T-helper 1 cell treated with Interleukin-12 subunit alpha and Interleukin-12 subunit beta and Interleukin-4 antibody, amounts not matched to agents 30 μg/mL and 1 μg/mL, for 36 hours (primary cell): ENCODE results near the gene TMEM132A.

Experiments used
- H3K27ac Mint-ChIP-seq: one replicate; pipeline ENCODE4 v1.8.0; 2021; ENCODE audit warnings: mild to moderate bottlenecking, mixed read lengths
- H3K27me3 Mint-ChIP-seq: one replicate; pipeline ENCODE4 v1.8.0; 2021; ENCODE audit warnings: low read depth, mixed read lengths
- H3K36me3 Mint-ChIP-seq: one replicate; pipeline ENCODE4 v1.8.0; 2021; ENCODE audit warnings: low read depth, mixed read lengths
- H3K4me1 Mint-ChIP-seq: one replicate; pipeline ENCODE4 v1.8.0; 2021; ENCODE audit warnings: low read depth, mixed read lengths
- H3K4me3 Mint-ChIP-seq: one replicate; pipeline ENCODE4 v1.8.0; 2021; ENCODE audit warnings: mild to moderate bottlenecking, moderate library complexity, mixed read lengths
- H3K9me3 Mint-ChIP-seq: one replicate; pipeline ENCODE4 v1.8.0; 2021; ENCODE audit warnings: mixed read lengths

TMEM132A gene

DNA sequence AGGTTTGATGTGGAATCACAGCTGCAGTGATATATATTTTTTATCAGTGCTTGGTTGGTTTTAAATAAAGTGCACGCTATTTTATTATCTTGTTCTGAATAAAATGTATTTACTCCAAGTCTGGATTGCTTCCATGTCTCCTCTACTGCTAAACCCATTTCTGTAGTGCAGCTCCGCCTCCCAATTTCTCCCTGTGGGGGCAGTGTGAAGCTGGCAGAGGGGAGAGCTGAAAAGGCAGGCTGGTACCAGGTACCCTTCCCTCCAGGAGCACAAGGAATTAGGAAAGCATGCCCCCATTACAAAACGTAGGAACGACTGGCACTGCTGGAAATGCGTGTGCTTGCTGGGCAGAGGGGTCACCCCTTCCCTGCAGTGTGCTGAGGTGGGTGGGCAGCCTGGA lies 934 bp upstream of the TMEM132A start:
- H3K4me1 Mint-ChIP-seq, result peaks cover 14% of the 10 kb centered on the region
- no peak overlapping the region for H3K27ac Mint-ChIP-seq
- H3K9me3 Mint-ChIP-seq, result no peaks in the 10 kb centered on the region
- peaks cover 27% of the 10 kb centered on the region for H3K36me3 Mint-ChIP-seq
- H3K27me3 Mint-ChIP-seq, result peaks cover 31% of the 10 kb centered on the region
- H3K4me3 Mint-ChIP-seq, result peak overlapping the region; percentile 42

DNA sequence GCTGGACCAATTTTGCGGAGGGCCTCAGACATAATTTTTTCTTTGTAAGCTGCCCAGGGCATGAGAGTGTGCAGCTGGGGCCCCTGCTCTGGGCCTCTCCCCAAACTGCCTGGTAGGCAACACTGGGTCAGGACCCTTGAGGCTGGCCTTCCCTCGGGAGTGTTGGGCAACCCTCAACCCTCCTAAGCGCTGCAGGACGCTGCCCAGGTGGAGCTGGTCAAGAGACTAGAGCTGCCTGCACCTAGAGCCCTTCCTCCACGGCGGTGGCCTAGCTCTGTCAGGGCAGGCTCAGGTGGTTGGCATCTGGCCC lies 505 bp upstream of the TMEM132A start:
- H3K4me1 Mint-ChIP-seq, result peaks cover 14% of the 10 kb centered on the region
- no peaks in the 10 kb centered on the region for H3K9me3 Mint-ChIP-seq
- H3K27ac Mint-ChIP-seq, result no peak overlapping the region
- H3K4me3 Mint-ChIP-seq, result no peak overlapping the region
- H3K27me3 Mint-ChIP-seq, result peaks cover 31% of the 10 kb centered on the region
- H3K36me3 Mint-ChIP-seq, result peaks cover 27% of the 10 kb centered on the region

DNA sequence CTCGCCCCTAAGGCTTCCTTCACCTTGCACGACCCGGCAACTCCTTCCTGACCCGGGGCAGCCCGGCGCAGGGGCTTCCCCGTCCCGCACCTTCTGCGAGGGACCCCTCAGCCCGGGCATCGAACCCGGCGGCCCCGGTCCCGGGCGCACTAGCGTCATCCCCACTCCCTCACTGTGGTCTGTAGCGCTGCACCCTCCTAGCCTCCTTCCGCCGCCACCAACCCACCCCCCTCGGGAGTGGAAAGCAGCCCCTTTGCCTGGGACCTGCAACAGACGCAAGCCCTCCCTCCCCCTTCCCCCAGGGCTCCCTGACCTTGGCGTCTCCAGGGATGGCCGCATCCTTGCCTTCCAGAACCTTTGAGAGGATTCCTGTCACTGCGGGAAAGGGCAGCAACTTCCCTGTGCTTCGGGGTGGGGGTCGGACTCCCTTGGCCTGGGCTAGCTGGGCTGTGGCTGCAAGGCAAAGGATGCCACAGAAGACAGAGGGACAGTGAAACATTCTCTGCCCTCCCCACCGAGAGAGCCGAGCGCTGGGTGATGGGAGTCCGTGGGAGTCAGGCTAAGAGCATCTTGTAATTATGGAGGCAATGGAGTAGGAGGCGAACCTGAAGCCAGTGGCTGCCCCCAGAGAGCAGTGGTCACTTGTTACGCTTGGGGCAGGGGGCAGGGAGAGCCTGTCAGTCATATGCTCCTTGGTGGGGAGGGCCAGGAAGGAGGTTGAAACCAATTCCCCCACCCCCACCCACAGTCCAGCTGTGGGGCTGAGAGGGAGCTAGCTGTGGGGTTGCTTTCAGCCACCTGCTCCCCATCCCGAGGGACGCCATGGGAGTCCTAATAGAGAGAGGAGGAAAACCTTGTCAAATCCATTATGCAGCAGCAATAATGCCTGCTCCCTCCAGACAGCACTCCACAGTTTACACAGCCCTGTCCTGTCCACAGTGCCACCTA lies 920 bp downstream of the TMEM132A start:
- H3K27me3 Mint-ChIP-seq, result peaks cover 36% of the 10 kb centered on the region
- peak overlapping the region; percentile 65 for H3K4me3 Mint-ChIP-seq
- no peaks in the 10 kb centered on the region for H3K9me3 Mint-ChIP-seq
- H3K4me1 Mint-ChIP-seq, result peaks cover 14% of the 10 kb centered on the region
- no peak overlapping the region for H3K27ac Mint-ChIP-seq
- peaks cover 20% of the 10 kb centered on the region for H3K36me3 Mint-ChIP-seq

DNA sequence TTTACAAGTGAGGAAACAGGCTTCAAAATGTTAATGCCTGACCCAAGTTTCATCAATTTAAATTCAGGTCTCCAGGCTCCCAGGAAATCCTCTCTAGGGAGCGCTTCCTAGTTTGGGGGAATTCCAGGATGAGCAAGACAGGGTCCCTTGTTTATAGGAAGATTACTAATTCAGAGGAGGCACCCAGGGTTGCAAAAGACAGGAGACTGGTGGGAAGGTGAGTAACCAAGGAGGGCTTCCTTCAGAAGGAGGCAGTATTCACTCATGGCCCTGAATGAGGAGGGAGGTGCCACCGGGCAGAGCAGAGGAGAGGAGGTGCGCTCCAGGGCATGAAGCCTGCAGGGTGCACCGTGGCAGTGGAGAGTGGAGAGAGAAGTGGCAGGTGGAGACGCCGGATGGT lies 1.6 kb downstream of the TMEM132A start:
- Mint-ChIP-seq H3K9me3 (no peaks in the 10 kb centered on the region), H3K4me3 (peak overlapping the region; percentile 65), H3K4me1 (peaks cover 14% of the 10 kb centered on the region), H3K27ac (no peak overlapping the region), H3K27me3 (peaks cover 36% of the 10 kb centered on the region), H3K36me3 (peaks cover 13% of the 10 kb centered on the region)

DNA sequence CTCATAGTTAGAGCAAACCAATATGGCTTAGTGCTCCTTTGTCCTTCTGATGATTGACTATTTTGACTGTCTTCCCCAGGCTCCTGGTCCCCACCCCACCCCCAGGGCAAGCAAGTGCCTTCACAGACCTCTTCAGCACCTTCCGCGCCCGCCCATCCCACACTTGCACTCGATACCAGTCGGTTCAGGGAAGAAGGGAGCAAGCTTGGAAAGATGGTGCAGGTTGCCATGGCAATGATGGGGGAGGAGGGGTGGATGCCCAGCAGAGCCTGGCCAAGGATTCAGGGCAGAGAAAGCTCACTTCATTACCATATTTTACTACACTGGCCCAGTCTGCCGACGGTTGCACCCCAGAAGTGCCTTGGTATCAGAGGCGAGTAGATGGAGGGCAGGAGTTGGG lies 2.2 kb downstream of the TMEM132A start:
- Mint-ChIP-seq H3K36me3 (peaks cover 12% of the 10 kb centered on the region), H3K27me3 (peaks cover 36% of the 10 kb centered on the region), H3K27ac (no peak overlapping the region), H3K9me3 (no peaks in the 10 kb centered on the region), H3K4me3 (no peak overlapping the region), H3K4me1 (peaks cover 14% of the 10 kb centered on the region)

DNA sequence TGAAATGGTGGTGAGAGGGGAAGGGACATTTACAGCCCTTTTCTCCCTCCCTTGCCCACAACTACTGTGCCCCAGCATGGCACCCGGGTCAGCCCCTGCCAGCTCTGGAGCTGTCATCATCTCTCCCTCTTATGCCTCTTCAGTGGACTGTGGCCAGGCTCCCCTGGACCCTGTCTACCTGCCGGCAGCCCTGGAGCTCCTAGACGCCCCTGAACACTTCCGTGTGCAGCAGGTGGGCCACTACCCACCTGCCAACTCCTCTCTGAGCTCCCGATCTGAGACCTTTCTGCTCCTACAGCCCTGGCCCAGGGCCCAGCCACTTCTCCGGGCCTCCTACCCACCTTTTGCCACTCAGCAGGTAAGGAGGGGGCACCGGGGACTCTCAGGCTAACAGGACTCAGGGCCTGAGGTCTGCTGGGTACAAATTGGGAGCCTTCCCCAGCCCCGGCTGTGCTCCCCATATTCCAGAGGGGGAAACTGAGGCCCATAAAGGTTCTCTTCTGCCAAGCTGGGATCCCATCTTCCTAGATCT lies 2.9 kb downstream of the TMEM132A start:
- Mint-ChIP-seq H3K4me3 (no peak overlapping the region), H3K36me3 (peaks cover 8% of the 10 kb centered on the region), H3K27me3 (peaks cover 36% of the 10 kb centered on the region), H3K4me1 (peaks cover 14% of the 10 kb centered on the region), H3K27ac (no peak overlapping the region), H3K9me3 (no peaks in the 10 kb centered on the region)

DNA sequence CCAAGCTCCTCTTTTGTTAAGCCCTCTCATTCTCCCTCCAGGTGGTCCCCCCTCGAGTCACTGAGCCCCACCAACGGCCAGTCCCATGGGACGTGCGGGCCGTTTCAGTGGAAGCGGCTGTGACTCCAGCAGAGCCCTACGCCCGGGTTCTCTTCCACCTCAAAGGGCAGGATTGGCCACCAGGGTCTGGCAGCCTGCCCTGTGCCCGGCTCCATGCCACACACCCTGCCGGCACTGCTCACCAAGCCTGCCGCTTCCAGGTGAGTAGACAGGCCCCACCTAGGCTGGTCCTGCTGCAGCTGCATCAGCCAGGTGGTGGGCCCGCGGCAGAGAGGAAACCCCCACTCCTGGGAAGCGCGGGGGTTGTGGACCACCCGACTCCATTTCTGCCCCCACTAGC lies 3.3 kb downstream of the TMEM132A start:
- H3K36me3 Mint-ChIP-seq, result peaks cover 4% of the 10 kb centered on the region
- H3K27ac Mint-ChIP-seq, result no peak overlapping the region
- no peak overlapping the region for H3K4me3 Mint-ChIP-seq
- H3K27me3 Mint-ChIP-seq, result peaks cover 36% of the 10 kb centered on the region
- peaks cover 14% of the 10 kb centered on the region for H3K4me1 Mint-ChIP-seq
- H3K9me3 Mint-ChIP-seq, result no peaks in the 10 kb centered on the region

DNA sequence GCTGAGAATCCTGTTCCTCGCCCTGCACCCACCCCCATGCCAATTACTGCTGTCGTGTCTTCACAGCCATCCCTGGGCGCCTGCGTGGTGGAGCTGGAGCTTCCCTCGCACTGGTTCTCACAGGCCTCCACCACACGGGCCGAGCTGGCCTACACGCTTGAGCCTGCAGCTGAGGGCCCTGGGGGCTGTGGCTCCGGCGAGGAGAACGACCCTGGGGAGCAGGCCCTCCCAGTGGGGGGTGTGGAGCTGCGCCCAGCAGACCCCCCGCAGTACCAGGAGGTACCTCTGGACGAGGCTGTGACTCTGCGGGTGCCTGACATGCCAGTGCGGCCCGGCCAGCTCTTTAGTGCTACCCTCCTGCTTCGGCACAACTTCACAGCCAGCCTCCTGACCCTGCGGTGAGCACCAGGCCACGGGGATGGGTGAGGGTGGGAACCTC lies 4.3 kb downstream of the TMEM132A start:
- Mint-ChIP-seq H3K27ac (no peak overlapping the region), H3K4me1 (peaks cover 13% of the 10 kb centered on the region), H3K36me3 (no peaks in the 10 kb centered on the region), H3K4me3 (no peak overlapping the region), H3K27me3 (peaks cover 36% of the 10 kb centered on the region), H3K9me3 (no peaks in the 10 kb centered on the region)

DNA sequence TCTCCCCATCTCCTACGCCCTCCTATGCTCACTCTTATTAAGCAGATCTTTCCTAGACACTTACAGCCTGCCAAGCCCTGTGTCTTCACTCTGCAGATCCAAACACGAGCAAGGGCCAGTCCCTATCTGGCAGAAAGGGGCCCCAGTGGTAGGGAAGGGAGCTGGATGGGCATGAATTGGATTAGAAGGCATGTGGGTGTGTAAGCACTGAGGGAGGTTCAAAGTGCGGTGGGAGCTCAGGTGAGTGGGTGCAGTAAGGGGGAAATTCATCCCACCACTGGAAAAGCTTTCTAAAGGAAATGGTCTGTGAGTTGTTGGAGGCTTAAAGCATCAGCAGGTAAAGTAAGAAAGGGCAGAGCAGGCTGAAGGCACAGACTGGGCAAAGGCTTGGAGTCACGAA lies 5.5 kb downstream of the TMEM132A start:
- H3K27me3 Mint-ChIP-seq, result peaks cover 32% of the 10 kb centered on the region

DNA sequence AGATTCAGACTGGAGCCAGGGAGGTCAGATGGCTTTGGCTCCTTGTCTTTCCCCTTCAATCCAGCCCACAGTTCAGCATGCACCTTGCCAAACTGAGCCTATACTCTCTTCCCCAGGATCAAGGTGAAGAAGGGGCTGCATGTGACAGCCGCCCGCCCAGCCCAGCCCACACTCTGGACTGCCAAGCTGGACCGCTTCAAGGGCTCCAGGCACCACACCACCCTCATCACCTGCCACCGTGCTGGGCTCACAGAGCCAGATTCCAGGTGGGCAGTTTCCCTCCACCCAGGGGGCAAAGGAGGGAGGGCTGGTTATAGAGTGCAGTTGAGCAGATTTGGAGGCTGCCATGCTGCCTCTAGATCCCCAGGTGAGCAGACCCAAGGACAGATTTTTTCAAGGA lies 6.1 kb downstream of the TMEM132A start:
- no peak overlapping the region for H3K4me3 Mint-ChIP-seq
- H3K4me1 Mint-ChIP-seq, result peaks cover 6% of the 10 kb centered on the region
- H3K27ac Mint-ChIP-seq, result no peak overlapping the region
- H3K9me3 Mint-ChIP-seq, result no peaks in the 10 kb centered on the region
- no peaks in the 10 kb centered on the region for H3K36me3 Mint-ChIP-seq
- peaks cover 28% of the 10 kb centered on the region for H3K27me3 Mint-ChIP-seq

More for the DNA sequence above, 5.5 kb downstream of the TMEM132A start:
- Mint-ChIP-seq H3K4me1 (peaks cover 10% of the 10 kb centered on the region), H3K9me3 (no peaks in the 10 kb centered on the region), H3K4me3 (no peak overlapping the region), H3K27ac (no peak overlapping the region), H3K36me3 (no peaks in the 10 kb centered on the region)

DNA sequence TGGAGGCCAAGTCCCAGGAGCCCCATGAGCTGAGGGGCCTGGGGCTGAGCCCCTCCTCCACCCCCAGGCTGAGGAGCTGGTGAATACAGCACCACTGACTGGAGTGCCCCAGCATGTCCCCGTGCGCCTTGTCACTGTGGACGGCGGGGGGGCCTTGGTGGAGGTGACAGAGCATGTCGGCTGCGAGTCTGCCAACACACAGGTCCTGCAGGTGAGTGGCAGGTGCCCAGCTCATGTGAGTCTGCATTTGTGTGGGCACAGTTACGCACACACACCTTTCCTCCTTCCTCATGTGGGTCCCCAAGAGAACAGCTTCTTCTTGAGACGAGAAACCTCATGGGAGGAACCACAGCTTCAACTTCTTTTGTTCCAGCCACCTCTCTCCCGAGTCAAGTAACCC lies 7.7 kb downstream of the TMEM132A start:
- H3K4me3 Mint-ChIP-seq, result no peak overlapping the region
- no peak overlapping the region for H3K27ac Mint-ChIP-seq
- H3K27me3 Mint-ChIP-seq, result peaks cover 13% of the 10 kb centered on the region
- H3K9me3 Mint-ChIP-seq, result no peaks in the 10 kb centered on the region
- H3K36me3 Mint-ChIP-seq, result no peaks in the 10 kb centered on the region
- no peaks in the 10 kb centered on the region for H3K4me1 Mint-ChIP-seq

DNA sequence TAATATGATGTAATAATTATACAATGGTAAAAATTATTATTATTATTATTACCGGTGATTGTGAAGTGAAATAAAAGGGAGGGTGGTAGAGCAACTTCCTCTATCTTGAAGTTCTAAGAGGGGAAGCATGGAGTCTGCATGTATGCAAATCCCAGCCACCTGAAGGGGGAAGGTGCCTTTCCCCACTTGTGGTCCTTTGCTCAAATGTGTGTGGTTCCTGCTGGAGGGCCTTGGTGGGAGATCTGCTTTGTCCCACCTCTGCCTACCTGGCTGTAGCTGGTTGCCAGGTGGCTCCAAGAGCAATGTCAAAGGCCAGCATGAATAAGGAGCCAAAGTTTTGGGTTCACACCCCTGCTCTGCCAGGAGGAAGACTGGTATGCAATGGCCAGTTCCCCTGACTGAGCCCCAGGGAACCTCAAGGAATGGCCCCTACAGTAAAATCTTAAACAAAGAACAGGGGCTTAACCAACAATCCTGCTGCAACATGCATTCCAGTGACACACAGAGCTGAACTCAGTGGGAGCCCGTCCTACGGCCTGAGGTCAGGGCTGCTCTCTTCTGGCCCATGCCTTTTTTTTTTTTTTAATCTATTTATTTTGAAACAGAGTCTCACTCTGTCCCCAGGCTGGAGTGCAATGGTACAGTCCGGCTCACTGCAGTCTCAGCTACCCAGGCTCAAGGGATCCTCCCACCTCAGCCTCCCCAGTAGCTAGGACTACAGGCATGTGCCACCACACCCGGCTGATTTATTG lies 8.5 kb downstream of the TMEM132A start:
- Mint-ChIP-seq H3K4me1 (no peaks in the 10 kb centered on the region), H3K9me3 (no peaks in the 10 kb centered on the region), H3K4me3 (no peak overlapping the region), H3K36me3 (no peaks in the 10 kb centered on the region), H3K27ac (no peak overlapping the region), H3K27me3 (peaks cover 5% of the 10 kb centered on the region)

DNA sequence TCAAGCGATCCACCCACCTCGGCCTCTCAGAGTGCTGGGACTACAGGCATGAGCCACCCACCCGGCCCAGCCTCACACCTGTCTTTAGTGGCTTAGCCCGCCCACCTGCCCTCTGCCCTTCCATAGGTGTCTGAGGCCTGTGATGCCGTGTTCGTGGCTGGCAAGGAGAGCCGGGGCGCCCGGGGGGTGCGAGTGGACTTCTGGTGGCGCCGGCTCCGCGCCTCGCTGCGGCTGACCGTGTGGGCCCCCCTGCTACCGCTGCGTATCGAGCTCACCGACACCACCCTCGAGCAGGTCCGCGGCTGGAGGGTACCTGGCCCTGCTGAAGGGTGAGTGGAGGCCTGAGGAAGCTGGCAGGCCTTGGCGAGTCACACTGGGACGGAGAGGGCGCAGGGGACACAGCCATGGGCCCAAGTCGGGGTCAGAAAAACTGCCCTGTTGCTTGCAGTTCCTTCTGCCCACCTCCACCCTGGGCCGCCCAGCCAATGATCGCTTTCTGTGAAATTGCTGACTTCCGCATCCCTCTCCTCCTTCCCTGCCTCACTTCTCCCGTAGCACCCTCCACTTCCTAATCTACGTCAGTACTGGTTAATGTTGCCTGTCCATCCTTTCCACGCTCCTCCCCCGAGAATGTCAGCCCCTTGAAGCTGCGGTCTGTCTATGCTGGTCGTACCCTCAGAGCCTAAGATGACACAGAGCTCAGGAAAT lies 9.3 kb downstream of the TMEM132A start:
- Mint-ChIP-seq H3K4me1 (no peaks in the 10 kb centered on the region), H3K36me3 (no peaks in the 10 kb centered on the region), H3K27ac (no peak overlapping the region), H3K27me3 (peaks cover 5% of the 10 kb centered on the region), H3K4me3 (no peak overlapping the region), H3K9me3 (no peaks in the 10 kb centered on the region)

DNA sequence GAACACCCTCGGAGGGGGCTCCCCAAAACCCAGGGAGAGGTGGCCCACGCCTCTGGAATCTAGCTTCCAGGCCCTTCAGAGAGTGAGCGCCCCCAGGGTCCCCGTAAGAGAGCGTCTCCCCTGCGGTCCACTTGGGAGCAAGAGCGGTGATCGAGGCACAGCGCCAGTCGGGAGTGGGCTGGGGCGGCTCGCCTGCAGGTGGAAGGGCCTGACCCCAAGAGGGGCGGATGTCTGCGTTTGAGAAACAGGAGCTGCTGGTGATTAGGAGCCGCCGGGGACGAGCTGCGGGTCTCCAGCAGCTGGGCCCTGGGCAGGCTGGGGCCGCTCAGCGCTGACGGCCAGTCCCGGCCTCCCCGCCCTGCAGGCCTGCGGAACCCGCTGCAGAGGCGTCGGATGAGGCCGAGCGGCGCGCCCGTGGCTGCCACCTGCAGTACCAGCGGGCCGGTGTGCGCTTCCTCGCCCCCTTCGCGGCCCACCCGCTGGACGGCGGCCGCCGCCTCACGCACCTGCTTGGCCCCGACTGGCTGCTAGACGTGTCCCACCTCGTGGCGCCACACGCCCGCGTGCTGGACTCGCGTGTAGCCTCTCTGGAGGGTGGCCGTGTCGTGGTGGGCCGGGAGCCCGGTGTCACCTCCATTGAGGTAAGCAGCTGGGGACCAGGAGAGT lies 10.0 kb downstream of the TMEM132A start:
- H3K4me3 Mint-ChIP-seq, result no peak overlapping the region
- H3K4me1 Mint-ChIP-seq, result no peaks in the 10 kb centered on the region
- no peak overlapping the region for H3K27ac Mint-ChIP-seq
- H3K27me3 Mint-ChIP-seq, result peaks cover 5% of the 10 kb centered on the region
- no peaks in the 10 kb centered on the region for H3K9me3 Mint-ChIP-seq
- no peaks in the 10 kb centered on the region for H3K36me3 Mint-ChIP-seq
